Measurements from ENCODE around the gene AMN1.

DNA sequence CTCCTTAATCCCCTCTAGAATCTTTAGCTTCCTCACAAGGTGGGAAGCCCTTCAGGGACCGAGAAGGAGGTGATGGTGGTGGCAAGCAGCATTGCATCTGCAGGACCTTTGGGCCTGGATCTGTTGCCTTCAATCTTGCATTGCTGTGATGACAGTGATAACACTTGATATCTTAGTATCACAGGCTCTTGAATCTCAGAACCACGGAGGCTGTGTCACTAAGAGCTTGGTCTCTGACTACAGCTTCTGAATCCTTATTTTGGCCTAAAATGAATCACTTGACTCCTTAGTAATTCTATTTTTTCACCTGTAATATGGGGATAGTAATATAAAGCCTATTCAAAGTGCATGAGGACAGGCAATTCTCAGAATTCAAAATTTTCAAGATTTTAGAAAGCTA, 8.9 kb upstream of the AMN1 start:
- TF ChIP-seq, protein P1, sequence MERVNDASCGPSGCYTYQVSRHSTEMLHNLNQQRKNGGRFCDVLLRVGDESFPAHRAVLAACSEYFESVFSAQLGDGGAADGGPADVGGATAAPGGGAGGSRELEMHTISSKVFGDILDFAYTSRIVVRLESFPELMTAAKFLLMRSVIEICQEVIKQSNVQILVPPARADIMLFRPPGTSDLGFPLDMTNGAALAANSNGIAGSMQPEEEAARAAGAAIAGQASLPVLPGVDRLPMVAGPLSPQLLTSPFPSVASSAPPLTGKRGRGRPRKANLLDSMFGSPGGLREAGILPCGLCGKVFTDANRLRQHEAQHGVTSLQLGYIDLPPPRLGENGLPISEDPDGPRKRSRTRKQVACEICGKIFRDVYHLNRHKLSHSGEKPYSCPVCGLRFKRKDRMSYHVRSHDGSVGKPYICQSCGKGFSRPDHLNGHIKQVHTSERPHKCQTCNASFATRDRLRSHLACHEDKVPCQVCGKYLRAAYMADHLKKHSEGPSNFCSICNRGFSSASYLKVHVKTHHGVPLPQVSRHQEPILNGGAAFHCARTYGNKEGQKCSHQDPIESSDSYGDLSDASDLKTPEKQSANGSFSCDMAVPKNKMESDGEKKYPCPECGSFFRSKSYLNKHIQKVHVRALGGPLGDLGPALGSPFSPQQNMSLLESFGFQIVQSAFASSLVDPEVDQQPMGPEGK (CRISPR knock-in tag; IDR thresholded peaks at IDR 0.05; ENCODE audit: borderline replicate concordance): no peak
- TF ChIP-seq, protein P2, sequence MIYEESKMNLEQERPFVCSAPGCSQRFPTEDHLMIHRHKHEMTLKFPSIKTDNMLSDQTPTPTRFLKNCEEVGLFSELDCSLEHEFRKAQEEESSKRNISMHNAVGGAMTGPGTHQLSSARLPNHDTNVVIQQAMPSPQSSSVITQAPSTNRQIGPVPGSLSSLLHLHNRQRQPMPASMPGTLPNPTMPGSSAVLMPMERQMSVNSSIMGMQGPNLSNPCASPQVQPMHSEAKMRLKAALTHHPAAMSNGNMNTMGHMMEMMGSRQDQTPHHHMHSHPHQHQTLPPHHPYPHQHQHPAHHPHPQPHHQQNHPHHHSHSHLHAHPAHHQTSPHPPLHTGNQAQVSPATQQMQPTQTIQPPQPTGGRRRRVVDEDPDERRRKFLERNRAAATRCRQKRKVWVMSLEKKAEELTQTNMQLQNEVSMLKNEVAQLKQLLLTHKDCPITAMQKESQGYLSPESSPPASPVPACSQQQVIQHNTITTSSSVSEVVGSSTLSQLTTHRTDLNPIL (CRISPR knock-in tag; IDR thresholded peaks at IDR 0.05; ENCODE audit: low read depth): no peak
- TF ChIP-seq ARNTL (CRISPR knock-in tag; IDR thresholded peaks at IDR 0.05; ENCODE audit: borderline replicate concordance, low read depth): no peak
- no peak for TF ChIP-seq ZFP30 (CRISPR knock-in tag; IDR thresholded peaks at IDR 0.05)
- TF ChIP-seq ZFP3 (CRISPR knock-in tag; IDR thresholded peaks at IDR 0.05): no peak
- TF ChIP-seq RARB (CRISPR knock-in tag; IDR thresholded peaks at IDR 0.05): no peak
- no peak for TF ChIP-seq ZC3H10 (CRISPR knock-in tag; IDR thresholded peaks at IDR 0.05)
- TF ChIP-seq ZNF70 (CRISPR knock-in tag; IDR thresholded peaks at IDR 0.05): no peak
- TF ChIP-seq, protein P3, sequence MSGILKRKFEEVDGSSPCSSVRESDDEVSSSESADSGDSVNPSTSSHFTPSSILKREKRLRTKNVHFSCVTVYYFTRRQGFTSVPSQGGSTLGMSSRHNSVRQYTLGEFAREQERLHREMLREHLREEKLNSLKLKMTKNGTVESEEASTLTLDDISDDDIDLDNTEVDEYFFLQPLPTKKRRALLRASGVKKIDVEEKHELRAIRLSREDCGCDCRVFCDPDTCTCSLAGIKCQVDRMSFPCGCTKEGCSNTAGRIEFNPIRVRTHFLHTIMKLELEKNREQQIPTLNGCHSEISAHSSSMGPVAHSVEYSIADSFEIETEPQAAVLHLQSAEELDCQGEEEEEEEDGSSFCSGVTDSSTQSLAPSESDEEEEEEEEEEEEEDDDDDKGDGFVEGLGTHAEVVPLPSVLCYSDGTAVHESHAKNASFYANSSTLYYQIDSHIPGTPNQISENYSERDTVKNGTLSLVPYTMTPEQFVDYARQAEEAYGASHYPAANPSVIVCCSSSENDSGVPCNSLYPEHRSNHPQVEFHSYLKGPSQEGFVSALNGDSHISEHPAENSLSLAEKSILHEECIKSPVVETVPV (CRISPR knock-in tag; IDR thresholded peaks at IDR 0.05): no peak
- TF ChIP-seq ISL1 (CRISPR knock-in tag; IDR thresholded peaks at IDR 0.05): no peak
- no peak for TF ChIP-seq TCF4 (CRISPR knock-in tag; IDR thresholded peaks at IDR 0.05; ENCODE audit: borderline replicate concordance)
- no peak for TF ChIP-seq OSR1 (CRISPR knock-in tag; IDR thresholded peaks at IDR 0.05)
